ENCODE data around the gene NPEPL1. TPM values are rescaled to one million over a fixed set of nuclear protein-coding genes. Genes with fewer than 3 reads are reported as not detected.

NPEPL1 gene
- total RNA-seq, 1 donor from 2014 or later, result 43.2 TPM

DNA sequence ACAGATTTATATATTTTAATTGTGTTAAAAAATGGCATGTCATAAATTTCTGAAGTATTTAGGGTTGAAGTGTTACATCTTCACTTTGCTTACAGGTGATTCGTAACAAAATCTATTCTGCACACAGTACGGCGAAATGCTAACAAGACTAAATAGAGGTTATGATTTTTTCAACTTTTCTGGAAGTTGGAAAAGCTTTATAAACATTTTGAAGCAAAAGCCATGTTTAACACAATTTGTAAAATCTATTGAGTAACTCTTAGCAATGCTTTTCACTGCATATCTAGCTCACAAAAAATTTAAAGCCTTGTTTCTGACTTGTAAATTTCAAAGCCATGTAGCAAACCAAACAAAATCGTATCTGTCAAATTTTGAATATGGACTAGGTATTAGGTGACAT lies 38.3 kb upstream of the NPEPL1 start:
- Mint-ChIP-seq H3K9me3 (ENCODE audit: unreplicated experiment) (peaks cover 5% of the 10 kb centered on the region), H3K4me3 (ENCODE audit: unreplicated experiment) (no peak overlapping the region), H3K36me3 (ENCODE audit: unreplicated experiment) (no peaks in the 10 kb centered on the region), H3K27ac (ENCODE audit: unreplicated experiment) (no peak overlapping the region), H3K4me1 (ENCODE audit: low read depth, unreplicated experiment) (peaks cover 24% of the 10 kb centered on the region), H3K27me3 (ENCODE audit: unreplicated experiment) (peaks cover 2% of the 10 kb centered on the region)
- TF ChIP-seq, protein P1, sequence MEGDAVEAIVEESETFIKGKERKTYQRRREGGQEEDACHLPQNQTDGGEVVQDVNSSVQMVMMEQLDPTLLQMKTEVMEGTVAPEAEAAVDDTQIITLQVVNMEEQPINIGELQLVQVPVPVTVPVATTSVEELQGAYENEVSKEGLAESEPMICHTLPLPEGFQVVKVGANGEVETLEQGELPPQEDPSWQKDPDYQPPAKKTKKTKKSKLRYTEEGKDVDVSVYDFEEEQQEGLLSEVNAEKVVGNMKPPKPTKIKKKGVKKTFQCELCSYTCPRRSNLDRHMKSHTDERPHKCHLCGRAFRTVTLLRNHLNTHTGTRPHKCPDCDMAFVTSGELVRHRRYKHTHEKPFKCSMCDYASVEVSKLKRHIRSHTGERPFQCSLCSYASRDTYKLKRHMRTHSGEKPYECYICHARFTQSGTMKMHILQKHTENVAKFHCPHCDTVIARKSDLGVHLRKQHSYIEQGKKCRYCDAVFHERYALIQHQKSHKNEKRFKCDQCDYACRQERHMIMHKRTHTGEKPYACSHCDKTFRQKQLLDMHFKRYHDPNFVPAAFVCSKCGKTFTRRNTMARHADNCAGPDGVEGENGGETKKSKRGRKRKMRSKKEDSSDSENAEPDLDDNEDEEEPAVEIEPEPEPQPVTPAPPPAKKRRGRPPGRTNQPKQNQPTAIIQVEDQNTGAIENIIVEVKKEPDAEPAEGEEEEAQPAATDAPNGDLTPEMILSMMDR (IDR thresholded peaks at IDR 0.05; ENCODE audit: partially characterized antibody, unreplicated experiment), result no peak
- DNase-seq, result no peak

DNA sequence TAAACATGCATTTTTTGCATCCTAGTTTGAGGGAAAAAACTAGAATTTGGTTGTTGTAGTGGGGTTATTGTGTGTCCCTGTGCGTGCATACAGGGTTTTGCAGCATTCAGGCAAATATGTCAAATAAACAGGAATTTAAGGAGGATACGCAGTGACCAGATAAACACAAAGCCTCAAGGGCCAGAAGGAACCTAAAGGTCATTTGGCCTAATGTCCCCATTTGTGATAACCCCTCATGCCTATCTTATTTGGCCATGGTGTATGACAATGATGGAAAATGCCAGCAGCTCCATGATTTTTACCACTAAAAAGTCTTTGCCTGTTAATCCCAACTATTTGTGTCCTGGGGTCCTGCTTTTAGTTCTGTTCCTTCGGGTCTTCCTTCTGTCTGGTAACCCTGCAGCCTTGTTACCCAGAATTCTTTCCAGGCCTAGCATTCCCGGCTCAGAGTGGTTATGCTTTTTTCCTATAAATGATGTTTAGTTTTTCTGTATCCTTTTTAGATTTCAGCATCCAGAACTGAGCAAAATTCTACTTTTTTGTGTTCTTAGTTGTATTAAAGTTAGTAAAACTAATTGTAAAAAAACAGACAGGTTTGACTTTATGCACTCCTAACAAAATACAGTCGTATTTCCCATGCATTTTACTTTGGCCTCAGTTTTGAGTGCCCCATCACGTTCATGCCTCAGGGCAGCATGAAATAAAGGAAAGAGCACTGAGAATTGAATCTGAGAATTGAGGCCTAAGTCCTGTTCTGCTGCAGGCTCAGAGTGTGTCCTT lies 37.1 kb upstream of the NPEPL1 start:
- TF ChIP-seq, protein P1 (IDR thresholded peaks at IDR 0.05; ENCODE audit: partially characterized antibody, unreplicated experiment), result no peak
- no peak overlapping the region for H3K27ac Mint-ChIP-seq (ENCODE audit: unreplicated experiment)
- H3K9me3 Mint-ChIP-seq (ENCODE audit: unreplicated experiment), result peaks cover 5% of the 10 kb centered on the region
- no peak overlapping the region for H3K4me3 Mint-ChIP-seq (ENCODE audit: unreplicated experiment)
- peaks cover 2% of the 10 kb centered on the region for H3K27me3 Mint-ChIP-seq (ENCODE audit: unreplicated experiment)
- no peaks in the 10 kb centered on the region for H3K36me3 Mint-ChIP-seq (ENCODE audit: unreplicated experiment)
- peaks cover 24% of the 10 kb centered on the region for H3K4me1 Mint-ChIP-seq (ENCODE audit: low read depth, unreplicated experiment)
- no peak for DNase-seq

DNA sequence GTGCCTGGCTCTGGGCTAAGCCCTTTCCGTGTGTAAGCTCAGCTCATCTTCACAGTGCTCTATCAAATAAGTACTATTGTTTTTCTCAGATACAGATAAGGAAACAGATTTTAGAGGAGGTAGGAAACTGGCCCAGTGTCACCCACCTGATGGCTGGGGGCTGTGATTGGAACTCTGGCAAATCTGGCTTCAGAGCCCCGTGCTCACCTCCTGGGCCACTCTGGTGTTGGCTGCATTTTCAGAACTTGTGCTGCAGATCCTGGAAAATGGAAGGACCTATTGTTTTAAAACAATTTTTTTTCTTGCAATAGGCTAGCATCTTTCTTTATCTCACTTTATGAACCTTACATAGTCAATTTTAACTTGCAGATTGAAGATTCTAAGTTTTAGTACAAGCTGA lies 35.8 kb upstream of the NPEPL1 start:
- no peaks in the 10 kb centered on the region for H3K36me3 Mint-ChIP-seq (ENCODE audit: unreplicated experiment)

DNA sequence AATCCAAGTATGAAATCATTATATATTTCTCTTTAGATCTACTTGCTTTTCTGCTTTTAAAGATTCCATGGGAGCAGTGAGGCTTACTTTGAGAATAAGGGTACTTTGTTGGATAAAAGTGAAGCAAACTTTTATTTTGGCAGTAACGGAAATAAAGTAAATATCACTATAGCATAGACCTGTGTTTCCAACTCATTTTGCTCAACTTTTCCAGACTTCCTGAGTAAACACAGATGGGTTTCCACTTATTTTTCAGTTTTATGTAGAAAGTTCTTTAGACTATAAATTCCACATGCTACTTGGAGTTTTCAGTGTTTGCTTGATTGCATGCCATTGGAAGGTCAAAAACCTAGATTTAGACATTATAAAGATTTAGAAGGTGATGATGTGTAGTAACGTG lies 35.3 kb upstream of the NPEPL1 start:
- DNase-seq, result no peak
- TF ChIP-seq, protein P1 (IDR thresholded peaks at IDR 0.05; ENCODE audit: partially characterized antibody, unreplicated experiment), result no peak
- no peaks in the 10 kb centered on the region for H3K9me3 Mint-ChIP-seq (ENCODE audit: unreplicated experiment)
- no peak overlapping the region for H3K27ac Mint-ChIP-seq (ENCODE audit: unreplicated experiment)
- H3K4me1 Mint-ChIP-seq (ENCODE audit: low read depth, unreplicated experiment), result peaks cover 24% of the 10 kb centered on the region
- H3K4me3 Mint-ChIP-seq (ENCODE audit: unreplicated experiment), result no peak overlapping the region
- no peaks in the 10 kb centered on the region for H3K27me3 Mint-ChIP-seq (ENCODE audit: unreplicated experiment)
- H3K36me3 Mint-ChIP-seq (ENCODE audit: unreplicated experiment), result no peaks in the 10 kb centered on the region

More for the DNA sequence above, 35.8 kb upstream of the NPEPL1 start:
- Mint-ChIP-seq H3K27ac (ENCODE audit: unreplicated experiment) (no peak overlapping the region), H3K27me3 (ENCODE audit: unreplicated experiment) (no peaks in the 10 kb centered on the region), H3K4me3 (ENCODE audit: unreplicated experiment) (no peak overlapping the region), H3K9me3 (ENCODE audit: unreplicated experiment) (no peaks in the 10 kb centered on the region), H3K4me1 (ENCODE audit: low read depth, unreplicated experiment) (peaks cover 24% of the 10 kb centered on the region)
- no peak for DNase-seq
- TF ChIP-seq, protein P1 (IDR thresholded peaks at IDR 0.05; ENCODE audit: partially characterized antibody, unreplicated experiment), result no peak

DNA sequence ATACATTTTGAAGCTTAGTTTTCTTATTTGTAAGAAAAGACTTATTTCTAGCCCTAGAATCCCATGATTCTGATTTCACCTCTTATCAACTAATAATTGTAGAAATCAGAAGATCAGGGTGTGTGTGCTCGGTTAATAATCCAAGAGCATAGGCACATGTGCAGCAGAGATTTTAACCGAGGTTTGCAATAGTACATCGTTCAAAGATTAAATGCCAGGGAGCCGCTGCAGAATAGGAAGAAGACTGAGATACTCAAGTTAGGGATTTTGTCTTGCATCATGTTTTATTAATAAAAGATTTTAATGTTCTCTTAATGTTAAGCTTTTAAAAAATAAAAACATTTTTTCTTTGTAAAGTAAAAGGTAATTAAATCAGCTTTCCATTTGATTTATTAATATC lies 34.6 kb upstream of the NPEPL1 start:
- DNase-seq, result no peak
- Mint-ChIP-seq H3K27ac (ENCODE audit: unreplicated experiment) (no peak overlapping the region), H3K36me3 (ENCODE audit: unreplicated experiment) (no peaks in the 10 kb centered on the region), H3K4me3 (ENCODE audit: unreplicated experiment) (no peak overlapping the region), H3K4me1 (ENCODE audit: low read depth, unreplicated experiment) (peaks cover 24% of the 10 kb centered on the region), H3K9me3 (ENCODE audit: unreplicated experiment) (no peaks in the 10 kb centered on the region), H3K27me3 (ENCODE audit: unreplicated experiment) (no peaks in the 10 kb centered on the region)
- TF ChIP-seq, protein P1 (IDR thresholded peaks at IDR 0.05; ENCODE audit: partially characterized antibody, unreplicated experiment), result no peak
